Endothelial cell of umbilical vein (primary cell): ENCODE results near the gene CPA2. TPM values are rescaled to one million over a fixed set of nuclear protein-coding genes. Genes with fewer than 3 reads are reported as not detected.

ENCODE experiments used
- BruUV-seq: library from RNA; stranded (reverse); fragments of 400-500 nt; replicated peaks from 2 replicates; lab custom pipeline; 2021; lab: Mats Ljungman, UMichigan
- CTCF ChIA-PET: fragments of 300-600, 350-600 bp; sonication (Branson Sonifier 250); formaldehyde crosslinking; loops from one replicate; lab custom pipeline; 2021; ENCODE audit warnings: antibody characterized with exemption, inconsistent platforms; lab: Charles Lee
- POLR2A ChIA-PET: fragments of 300-600, 350-600 bp; sonication (Branson Sonifier 250); formaldehyde crosslinking; loops from one replicate; lab custom pipeline; 2021; ENCODE audit warnings: antibody characterized with exemption, inconsistent platforms; lab: Charles Lee
- DNase-seq: peaks from one replicate; pipeline ENCODE4 v3.0.0-alpha.2; 2011; ENCODE audit warnings: low read depth, low spot score
- FAIRE-seq: peaks from 2 replicates; lab custom pipeline; 2011; peaks lifted over from hg19 to GRCh38; lab: Jason Lieb, UNC
- H2AFZ ChIP-seq: 2 replicates; pipeline ENCODE4 v1.6.0; 2012; ENCODE audit warnings: low read depth, low read length, control low read depth, inconsistent platforms
- H3K27ac ChIP-seq: 2 replicates; pipeline ENCODE4 v1.5.1; 2011; ENCODE audit warnings: low read depth, mild to moderate bottlenecking, control low read depth, low read length, moderate library complexity; ENCODE audit not compliant: insufficient read depth
- H3K27me3 ChIP-seq, 2 experiments: 2 replicates each; pipeline versions ENCODE4 v1.6.0 to v1.6.1; 2011; ENCODE audit warnings: low read length in 2 of 2, mixed read lengths in 1 of 2; ENCODE audit not compliant: control insufficient read depth in 2 of 2, insufficient read depth in 2 of 2
- H3K36me3 ChIP-seq, 2 experiments: 2 replicates in 1 of 2; 3 replicates in 1 of 2; pipeline ENCODE4 v1.5.1; 2011; ENCODE audit warnings: low read length in 2 of 2, mild to moderate bottlenecking in 1 of 2, moderate library complexity in 1 of 2; ENCODE audit not compliant: control insufficient read depth in 2 of 2, insufficient read depth in 2 of 2; ENCODE audit errors: extremely low read depth in 1 of 2
- H3K4me1 ChIP-seq: 3 replicates; pipeline ENCODE4 v1.5.1; 2011; ENCODE audit warnings: mild to moderate bottlenecking, low read length; ENCODE audit not compliant: control insufficient read depth, insufficient read depth; ENCODE audit errors: extremely low read depth
- H3K4me2 ChIP-seq: 2 replicates; pipeline ENCODE4 v1.6.1; 2011; ENCODE audit warnings: low read length, control low read depth, mixed read lengths; ENCODE audit not compliant: insufficient read depth
- H3K4me3 ChIP-seq, 3 experiments: fragments of 200-600 bp in 1 of 3; sonication (generic), shearing (Covaris generic) in 1 of 3; replicated peaks in 1 of 3; 2 replicates each; pipeline ENCODE4 v1.5.1; 2011 to 2016; ENCODE audit warnings: control low read depth in 3 of 3, low read length in 3 of 3, mild to moderate bottlenecking in 2 of 3, inconsistent platforms in 1 of 3, low read depth in 1 of 3, moderate library complexity in 1 of 3; ENCODE audit not compliant: insufficient read depth in 1 of 3
- H3K79me2 ChIP-seq: 2 replicates; pipeline ENCODE4 v1.6.0; 2012; ENCODE audit warnings: low read length, inconsistent platforms; ENCODE audit not compliant: control insufficient read depth, insufficient read depth
- H3K9ac ChIP-seq: replicated peaks from 2 replicates; pipeline ENCODE3; 2011; ENCODE audit warnings: low read length, control low read depth; ENCODE audit not compliant: insufficient read depth; ENCODE audit errors: extremely low read depth
- H3K9me1 ChIP-seq: replicated peaks from 3 replicates; pipeline ENCODE4 v1.6.0; 2011; ENCODE audit warnings: mild to moderate bottlenecking, low read length; ENCODE audit not compliant: control insufficient read depth, insufficient read depth; ENCODE audit errors: extremely low read depth
- H3K9me3 ChIP-seq: replicated peaks from 2 replicates; pipeline ENCODE4 v1.5.1; 2012; ENCODE audit warnings: low read length, inconsistent platforms; ENCODE audit not compliant: control insufficient read depth, insufficient read depth
- H4K20me1 ChIP-seq: replicated peaks from 2 replicates; pipeline ENCODE3; 2011; ENCODE audit warnings: mild to moderate bottlenecking, low read length; ENCODE audit not compliant: control insufficient read depth, insufficient read depth; ENCODE audit errors: extremely low read depth
- EZH2 ChIP-seq: IDR thresholded peaks from 2 replicates; pipeline ENCODE4 v1.6.1; 2012; ENCODE audit warnings: borderline replicate concordance, low read depth, mild to moderate bottlenecking, moderate library complexity, low read length, inconsistent platforms; ENCODE audit not compliant: severe bottlenecking
- FOS ChIP-seq: IDR thresholded peaks from 2 replicates; pipeline ENCODE4 v1.6.1; 2011; ENCODE audit warnings: mild to moderate bottlenecking, low read length, moderate library complexity, borderline replicate concordance; ENCODE audit not compliant: insufficient read depth
- GATA2 ChIP-seq: IDR thresholded peaks from 2 replicates; pipeline ENCODE4 v1.7.0; 2011; ENCODE audit warnings: low read depth, mild to moderate bottlenecking, moderate library complexity, mixed read lengths, low read length; ENCODE audit not compliant: insufficient read length, insufficient read depth
- JUN ChIP-seq: IDR thresholded peaks from 2 replicates; pipeline ENCODE4 v1.6.1; 2011; ENCODE audit warnings: borderline replicate concordance, low read depth; ENCODE audit not compliant: insufficient read length, insufficient read depth
- MYC ChIP-seq: IDR thresholded peaks from one replicate; pipeline ENCODE4 v1.6.1; 2011; ENCODE audit warnings: mild to moderate bottlenecking, low read depth, low read length
- POLR2A ChIP-seq: IDR thresholded peaks from 2 replicates; pipeline ENCODE4 v1.6.1; 2012; ENCODE audit warnings: low read depth, mild to moderate bottlenecking, control low read depth, low read length
- POLR2AphosphoS5 ChIP-seq: IDR thresholded peaks from 2 replicates; pipeline ENCODE4 v1.6.1; 2012; ENCODE audit warnings: low read depth, mild to moderate bottlenecking, control low read depth, low read length, moderate library complexity; ENCODE audit not compliant: insufficient read depth
- dilution Hi-C: fragments of 300-500 bp; cut with MboI; formaldehyde crosslinking; loops from one replicate; pipeline ENCODE4 v1.15.0; 2019; ENCODE audit warnings: low sequenced_read_pairs; ENCODE audit not compliant: extremely low pct_ligation_motif_present
- intact Hi-C: fragments of 100-400 bp; cut with micrococcal nuclease; formaldehyde crosslinking; loops from one replicate; pipeline ENCODE4 v1.10.0; 2022
- polyA plus RNA-seq, 4 experiments: library from polyadenylated mRNA; depleted of rRNA in 3 of 4; stranded (reverse) in 3 of 4; unstranded in 1 of 4; fragments of >200 nt; gene quantifications; 2 replicates each; pipeline versions ENCODE4 v1.2.1 to v1.2.3, GENCODE V29; 2011 to 2012; ENCODE audit warnings: missing spikeins in 1 of 4
- total RNA-seq: library from RNA; stranded (reverse); gene quantifications from 2 replicates; pipeline ENCODE4 v1.2.3, GENCODE V29; 2021
- TF ChIP-seq, protein P1 (sequence below): IDR thresholded peaks from 2 replicates; pipeline ENCODE4 v1.6.1; 2011; ENCODE audit not compliant: insufficient read depth, insufficient read length
- TF ChIP-seq, protein P2 (sequence below), 2 donors: IDR thresholded peaks; 1 replicate in 1 of 2; 2 replicates in 1 of 2; pipeline ENCODE4 v1.5.1; 2011; ENCODE audit warnings: low read length in 2 of 2, mild to moderate bottlenecking in 2 of 2, moderate library complexity in 2 of 2, control low read depth in 1 of 2, inconsistent platforms in 1 of 2, low read depth in 1 of 2; ENCODE audit not compliant: insufficient read depth in 1 of 2; ENCODE audit errors: extremely low read depth in 1 of 2

The CPA2 gene
- total and polyA plus RNA-seq, 2 donors (not counting 3 experiments of a cell fraction or from before 2014, with no cell fraction given): not detected

DNA sequence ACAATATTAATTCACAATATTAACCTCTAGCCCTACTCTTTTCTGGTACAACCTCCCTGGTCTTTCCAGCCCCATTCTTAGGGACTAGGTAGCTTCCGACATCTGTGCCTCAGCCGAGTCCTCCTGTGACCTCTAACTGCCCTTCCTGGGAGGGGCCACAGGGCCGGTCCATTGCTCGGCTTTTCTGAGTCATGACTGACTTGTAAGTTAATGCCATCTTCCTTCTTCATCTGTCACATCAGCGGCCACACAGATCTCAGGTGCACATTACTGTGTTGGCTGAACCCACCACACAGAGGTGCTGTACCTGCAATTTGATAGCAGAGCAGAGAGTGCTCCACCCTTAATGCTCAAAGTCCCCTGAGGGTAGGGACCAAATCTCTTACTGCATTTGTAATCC, 22.2 kb downstream of the CPA2 start:
- BruUV-seq: no TSS peak
- H3K9ac ChIP-seq: no peak overlapping the region
- H3K4me2 ChIP-seq: no peak overlapping the region
- H4K20me1 ChIP-seq: no peaks in the 10 kb centered on the region
- no peak overlapping the region for H3K4me3 ChIP-seq
- H3K9me3 ChIP-seq: no peaks in the 10 kb centered on the region
- ChIA-PET CTCF (no interaction called here), POLR2A (no interaction called here)
- H3K4me1 ChIP-seq: no peaks in the 10 kb centered on the region
- no peak for DNase-seq
- intact Hi-C loops (no loop called here), dilution Hi-C loops (no loop called here)
- TF ChIP-seq MYC: no peak
- TF ChIP-seq, protein P1, sequence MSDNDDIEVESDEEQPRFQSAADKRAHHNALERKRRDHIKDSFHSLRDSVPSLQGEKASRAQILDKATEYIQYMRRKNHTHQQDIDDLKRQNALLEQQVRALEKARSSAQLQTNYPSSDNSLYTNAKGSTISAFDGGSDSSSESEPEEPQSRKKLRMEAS: no peak
- TF ChIP-seq EZH2: no peak
- no peak for TF ChIP-seq POLR2A
- TF ChIP-seq GATA2: no peak
- TF ChIP-seq, protein P2, sequence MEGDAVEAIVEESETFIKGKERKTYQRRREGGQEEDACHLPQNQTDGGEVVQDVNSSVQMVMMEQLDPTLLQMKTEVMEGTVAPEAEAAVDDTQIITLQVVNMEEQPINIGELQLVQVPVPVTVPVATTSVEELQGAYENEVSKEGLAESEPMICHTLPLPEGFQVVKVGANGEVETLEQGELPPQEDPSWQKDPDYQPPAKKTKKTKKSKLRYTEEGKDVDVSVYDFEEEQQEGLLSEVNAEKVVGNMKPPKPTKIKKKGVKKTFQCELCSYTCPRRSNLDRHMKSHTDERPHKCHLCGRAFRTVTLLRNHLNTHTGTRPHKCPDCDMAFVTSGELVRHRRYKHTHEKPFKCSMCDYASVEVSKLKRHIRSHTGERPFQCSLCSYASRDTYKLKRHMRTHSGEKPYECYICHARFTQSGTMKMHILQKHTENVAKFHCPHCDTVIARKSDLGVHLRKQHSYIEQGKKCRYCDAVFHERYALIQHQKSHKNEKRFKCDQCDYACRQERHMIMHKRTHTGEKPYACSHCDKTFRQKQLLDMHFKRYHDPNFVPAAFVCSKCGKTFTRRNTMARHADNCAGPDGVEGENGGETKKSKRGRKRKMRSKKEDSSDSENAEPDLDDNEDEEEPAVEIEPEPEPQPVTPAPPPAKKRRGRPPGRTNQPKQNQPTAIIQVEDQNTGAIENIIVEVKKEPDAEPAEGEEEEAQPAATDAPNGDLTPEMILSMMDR (IDR thresholded peaks at IDR 0.05; ENCODE audit: extremely low read depth in 1 of 2, insufficient read depth in 1 of 2, low read depth in 1 of 2, low read length in 2 of 2): no peak
- no peak for TF ChIP-seq FOS
- no peak for TF ChIP-seq JUN
- TF ChIP-seq POLR2AphosphoS5: no peak
- no peak for FAIRE-seq
- no peaks in the 10 kb centered on the region for H3K36me3 ChIP-seq
- H3K27me3 ChIP-seq: no peaks in the 10 kb centered on the region
- no peak overlapping the region for H3K27ac ChIP-seq
- no peak overlapping the region for H2AFZ ChIP-seq
- H3K9me1 ChIP-seq: no peaks in the 10 kb centered on the region
- no peaks in the 10 kb centered on the region for H3K79me2 ChIP-seq
